ENCODE data around the gene INSIG1.

DNA sequence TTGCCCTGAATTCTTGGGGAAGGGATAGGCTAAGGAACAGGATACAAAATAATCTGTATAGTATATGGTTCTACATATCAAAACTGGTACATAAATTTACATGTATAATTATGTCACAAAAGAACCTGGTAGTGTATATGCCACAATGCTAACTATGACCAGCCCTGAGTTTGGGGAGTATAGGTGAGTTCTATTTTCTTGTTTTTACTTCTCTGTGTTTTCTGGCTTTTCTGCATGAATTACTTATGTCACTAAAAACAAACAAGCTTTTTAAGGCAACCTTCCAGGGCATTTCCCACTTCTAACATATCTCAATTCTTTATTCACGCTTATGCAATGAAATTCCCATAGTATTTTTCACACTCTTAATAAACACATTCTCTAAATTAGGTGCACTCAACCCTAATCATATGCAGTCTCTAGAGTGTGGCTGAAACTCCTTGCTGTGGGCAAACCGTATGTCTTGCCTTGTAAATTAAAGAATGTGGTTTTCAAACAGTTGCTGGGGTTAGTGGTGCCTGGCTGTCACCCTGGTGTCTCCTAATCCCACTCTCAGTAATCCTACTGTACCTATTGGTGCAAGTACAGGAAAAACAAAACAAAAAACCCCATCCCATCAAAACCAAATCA, 14.0 kb upstream of the INSIG1 start:
- TF ChIP-seq, protein P1, sequence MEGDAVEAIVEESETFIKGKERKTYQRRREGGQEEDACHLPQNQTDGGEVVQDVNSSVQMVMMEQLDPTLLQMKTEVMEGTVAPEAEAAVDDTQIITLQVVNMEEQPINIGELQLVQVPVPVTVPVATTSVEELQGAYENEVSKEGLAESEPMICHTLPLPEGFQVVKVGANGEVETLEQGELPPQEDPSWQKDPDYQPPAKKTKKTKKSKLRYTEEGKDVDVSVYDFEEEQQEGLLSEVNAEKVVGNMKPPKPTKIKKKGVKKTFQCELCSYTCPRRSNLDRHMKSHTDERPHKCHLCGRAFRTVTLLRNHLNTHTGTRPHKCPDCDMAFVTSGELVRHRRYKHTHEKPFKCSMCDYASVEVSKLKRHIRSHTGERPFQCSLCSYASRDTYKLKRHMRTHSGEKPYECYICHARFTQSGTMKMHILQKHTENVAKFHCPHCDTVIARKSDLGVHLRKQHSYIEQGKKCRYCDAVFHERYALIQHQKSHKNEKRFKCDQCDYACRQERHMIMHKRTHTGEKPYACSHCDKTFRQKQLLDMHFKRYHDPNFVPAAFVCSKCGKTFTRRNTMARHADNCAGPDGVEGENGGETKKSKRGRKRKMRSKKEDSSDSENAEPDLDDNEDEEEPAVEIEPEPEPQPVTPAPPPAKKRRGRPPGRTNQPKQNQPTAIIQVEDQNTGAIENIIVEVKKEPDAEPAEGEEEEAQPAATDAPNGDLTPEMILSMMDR (IDR thresholded peaks at IDR 0.05) = no peak
- TF ChIP-seq POLR2A (IDR thresholded peaks at IDR 0.05) = no peak

Measured in esophagus squamous epithelium (tissue), 4 donors.